Activated T-cell treated with anti-CD3 and anti-CD28 coated beads, Interleukin-2, amount 50 U/mL, for 1 hour (primary cell): ENCODE measurements around the gene RAD23A.
"Not testable (repeated sequence)": the region's sequence is repeated elsewhere in the genome, so short reads cannot be mapped to it uniquely, and the experiment has no call there.

ENCODE experiments used
- DNase-seq: peaks from one replicate; pipeline ENCODE4 v3.0.0-alpha.2; 2020

Gene RAD23A

DNA sequence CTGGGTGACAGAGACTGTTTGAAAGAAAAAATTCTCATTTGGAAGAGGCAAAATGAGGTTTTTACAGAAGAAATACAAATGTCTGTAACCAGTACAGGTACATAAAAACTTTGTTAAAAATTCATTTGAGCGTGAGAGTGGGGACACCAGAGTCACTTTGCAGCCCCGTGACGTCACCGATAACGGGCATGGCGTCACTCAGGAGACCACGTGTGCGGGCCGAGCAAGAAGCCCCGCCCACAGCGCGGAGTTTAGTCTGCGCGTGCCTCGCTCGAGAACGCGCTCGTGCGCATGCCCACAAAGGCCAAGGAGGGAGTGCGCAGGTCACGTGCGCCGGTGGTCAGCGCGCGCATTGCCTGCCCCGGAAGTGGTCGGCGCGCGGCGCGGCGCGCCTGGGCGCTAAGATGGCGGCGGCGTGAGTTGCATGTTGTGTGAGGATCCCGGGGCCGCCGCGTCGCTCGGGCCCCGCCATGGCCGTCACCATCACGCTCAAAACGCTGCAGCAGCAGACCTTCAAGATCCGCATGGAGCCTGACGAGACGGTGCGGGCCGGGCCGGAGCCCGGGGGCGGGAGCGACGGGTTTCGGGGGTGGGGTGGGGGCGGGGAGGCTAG is at the start of gene RAD23A:
Gene RAD23A (plus strand): TSS at position 384 of the 613 bp plus-strand sequence. CDS start 87 bp downstream, at position 471.
- peak; percentile 99 for DNase-seq

DNA sequence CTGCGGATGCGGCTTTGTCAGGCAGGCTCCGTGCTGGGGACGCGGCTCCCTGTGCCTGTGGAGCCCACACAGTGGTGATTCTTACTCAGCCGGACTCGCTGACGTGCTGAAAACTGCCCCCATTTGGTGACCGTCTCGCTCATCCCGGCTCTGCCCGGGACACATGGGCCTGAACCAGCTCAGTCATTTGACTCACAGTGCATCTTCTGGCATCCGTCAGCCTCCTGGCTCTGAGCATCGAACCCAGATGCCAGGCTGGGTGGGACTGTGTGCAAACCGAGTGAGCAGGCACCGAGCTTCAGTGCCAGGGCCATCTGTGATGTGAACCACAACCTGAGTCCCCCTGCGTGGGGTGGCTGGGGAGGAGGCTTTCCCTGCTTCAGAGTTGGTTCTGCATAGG is 49.2 kb upstream of the RAD23A start:
- DNase-seq: no peak

GRCh38 chr19:12899891-12900518 is 45.7 kb upstream of the RAD23A start:
- DNase-seq: no peak

- no peak for DNase-seq
Measured at GRCh38 chr19:12907166-12907565, 38.5 kb upstream of the RAD23A start.

DNA sequence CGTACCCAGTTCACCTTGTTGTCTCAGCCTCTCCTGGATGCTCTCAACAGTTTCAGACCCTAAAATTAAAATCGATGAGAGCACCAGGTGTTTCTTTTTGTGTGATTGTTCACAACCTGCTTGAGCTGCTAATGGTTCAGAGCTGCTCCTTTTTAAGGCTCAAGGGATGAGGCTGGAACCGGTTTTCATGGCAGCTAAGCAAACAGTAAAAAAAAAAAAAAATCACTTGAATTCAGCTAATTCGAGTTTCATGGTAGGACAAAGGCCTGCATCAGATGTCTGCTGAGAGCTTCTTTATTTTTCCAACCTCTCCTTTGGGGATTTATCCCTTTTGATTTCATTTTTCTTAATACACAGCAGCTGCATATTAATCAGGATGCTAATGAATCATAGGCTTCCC is 33.1 kb upstream of the RAD23A start:
- DNase-seq: no peak

- no peak for DNase-seq
Measured at GRCh38 chr19:12913011-12913561, 32.6 kb upstream of the RAD23A start.

GRCh38 chr19:12913851-12914690 is 31.6 kb upstream of the RAD23A start:
- peak; percentile 56 for DNase-seq

- DNase-seq: not testable (repeated sequence)
Measured at GRCh38 chr19:12915860-12916259, 29.8 kb upstream of the RAD23A start.

DNA sequence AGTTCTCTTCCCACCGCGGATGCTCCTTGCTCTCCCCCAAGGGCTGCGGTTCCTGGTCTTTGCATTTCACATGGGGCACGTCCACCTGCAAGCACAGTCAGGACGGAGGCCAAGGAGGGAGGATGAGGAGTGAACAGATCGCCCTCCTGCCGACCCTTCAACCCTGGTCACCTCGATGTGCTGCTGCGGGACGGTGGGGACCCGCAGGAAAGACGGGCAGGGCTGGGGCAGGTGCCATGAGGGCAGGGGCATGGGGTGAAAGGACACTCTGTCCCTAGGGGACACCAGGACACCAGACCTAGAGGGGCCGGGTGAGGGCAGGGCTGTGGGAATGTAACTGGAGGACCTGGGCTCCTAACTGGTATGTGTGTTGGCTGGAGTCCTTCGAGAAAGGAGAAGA is 27.4 kb upstream of the RAD23A start:
- no peak for DNase-seq

GRCh38 chr19:12921047-12921446 is 24.6 kb upstream of the RAD23A start:
- DNase-seq: no peak

DNA sequence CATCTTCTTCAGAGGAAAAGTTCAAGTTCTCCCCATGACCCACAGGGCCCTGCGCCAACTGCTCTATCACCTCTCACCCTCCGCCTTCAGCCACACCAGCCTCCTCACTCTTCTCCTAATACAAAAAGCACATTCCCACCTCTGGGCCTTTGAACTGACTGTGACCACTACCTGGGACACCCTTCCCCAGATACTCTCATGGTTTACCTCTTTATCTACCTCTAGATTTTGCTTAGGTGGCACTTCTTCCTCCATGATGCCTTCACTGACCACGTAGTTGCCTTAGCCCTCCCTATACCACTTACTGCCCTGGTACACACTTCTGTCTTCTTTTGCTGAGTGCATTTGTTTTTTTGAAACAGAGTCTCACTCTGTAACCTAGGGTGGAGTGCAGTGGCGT is 22.7 kb upstream of the RAD23A start:
- no peak for DNase-seq

GRCh38 chr19:12924621-12925310 is 20.9 kb upstream of the RAD23A start:
- no peak for DNase-seq

GRCh38 chr19:12930002-12930645 is 15.5 kb upstream of the RAD23A start:
- DNase-seq: no peak

GRCh38 chr19:12932392-12933286 is 13.0 kb upstream of the RAD23A start:
- DNase-seq: no peak

- DNase-seq: peak; percentile 82
Measured at GRCh38 chr19:12933287-12934072, 12.2 kb upstream of the RAD23A start, which contains the start of gene FARSA. Gene FARSA, minus strand, starts transcription at chr19:12933711. Its CDS starts 15 bp downstream, at chr19:12933696.

DNA sequence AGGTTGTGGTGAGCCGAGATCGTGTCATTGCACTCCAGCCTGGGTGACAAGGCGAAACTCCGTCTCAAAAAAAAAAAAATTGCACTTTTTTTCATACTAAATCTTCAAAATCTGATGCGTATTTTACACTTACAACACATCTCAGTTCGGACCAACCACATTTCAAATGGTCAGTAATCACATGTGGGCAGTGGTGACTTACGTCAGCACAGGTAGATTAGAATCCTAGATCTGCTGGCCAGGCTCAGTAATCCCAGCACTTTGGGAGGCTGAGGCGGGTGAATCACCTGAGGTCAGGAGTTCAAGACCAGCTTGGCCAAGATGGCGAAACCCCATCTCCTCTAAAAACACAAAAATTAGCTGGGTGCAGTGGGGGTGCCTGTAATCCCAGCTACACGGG is 10.6 kb upstream of the RAD23A start:
- DNase-seq: no peak

- DNase-seq: no peak
Measured at GRCh38 chr19:12936582-12936981, 9.1 kb upstream of the RAD23A start.

DNA sequence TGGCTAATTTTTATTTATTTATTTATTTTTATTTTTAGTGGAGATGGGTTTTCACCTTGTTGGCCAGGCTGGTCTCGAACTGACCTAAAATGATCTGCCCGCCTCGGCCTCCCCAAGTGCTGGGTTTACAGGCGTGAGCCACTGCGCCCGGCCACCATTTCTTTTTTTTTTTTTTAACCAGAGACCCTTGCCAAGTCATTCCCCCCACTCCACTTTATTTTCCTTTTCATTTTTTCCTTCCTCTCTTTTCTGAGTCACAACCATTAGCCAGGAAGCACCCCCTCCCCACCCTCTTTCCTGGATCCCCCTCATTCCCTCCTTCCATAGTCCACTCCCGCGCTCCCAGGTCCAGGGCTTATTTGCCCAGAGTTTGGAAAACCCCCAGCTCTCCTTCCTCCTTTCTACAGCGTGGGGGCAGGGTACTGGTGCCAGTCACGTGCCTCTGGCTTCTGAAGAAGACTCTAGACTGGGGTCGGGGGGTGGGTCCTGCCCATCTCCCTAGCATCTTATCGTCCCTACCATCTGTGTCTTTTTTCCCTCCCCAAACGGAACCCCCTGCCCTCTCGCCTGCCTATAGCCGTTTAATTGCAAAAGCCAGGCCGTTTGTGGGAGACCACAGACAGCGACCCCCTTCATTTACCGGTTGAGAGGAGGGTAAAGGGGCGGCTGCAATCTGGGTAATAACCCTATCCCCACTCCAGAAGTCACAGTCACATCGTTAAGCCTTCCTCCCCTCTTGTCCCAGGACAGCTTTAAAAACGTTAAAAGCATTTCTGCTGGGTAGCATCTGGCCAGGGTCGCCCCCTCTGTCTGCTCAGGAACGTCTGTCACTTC is 8.4 kb upstream of the RAD23A start:
- DNase-seq: no peak
